HEK293 (cell line): Measurements from ENCODE around the gene ZFYVE28.

Experiments used
- BCL11A ChIP-seq: fragments of 450-650 bp; formaldehyde crosslinking; IDR thresholded peaks from 2 replicates; pipeline ENCODE4 v1.5.1; 2016; ENCODE audit warnings: low read depth, missing biosample characterization, missing genetic modification characterization
- BCL11B ChIP-seq: fragments of 450-650 bp; formaldehyde crosslinking; IDR thresholded peaks from 2 replicates; pipeline ENCODE4 v1.5.1; 2016; ENCODE audit warnings: low read depth, missing biosample characterization, missing genetic modification characterization
- BCL6B ChIP-seq: fragments of 450-650 bp; formaldehyde crosslinking; IDR thresholded peaks from 2 replicates; pipeline ENCODE4 v1.5.1; 2017; ENCODE audit warnings: missing biosample characterization, missing genetic modification characterization
- HOXD13 ChIP-seq: sonication (generic); formaldehyde crosslinking; IDR thresholded peaks from 2 replicates; pipeline ENCODE4 v1.8.0; 2022; ENCODE audit warnings: missing genetic modification reagents, borderline replicate concordance
- INSM2 ChIP-seq: fragments of 450-650 bp; formaldehyde crosslinking; IDR thresholded peaks from 2 replicates; pipeline ENCODE4 v1.5.1; 2016; ENCODE audit warnings: missing biosample characterization, missing genetic modification characterization
- KLF7 ChIP-seq: fragments of 450-650 bp; formaldehyde crosslinking; IDR thresholded peaks from 2 replicates; pipeline ENCODE4 v1.5.1; 2016; ENCODE audit warnings: missing biosample characterization, missing genetic modification characterization, borderline replicate concordance
- MEIS1 ChIP-seq: sonication (generic); formaldehyde crosslinking; IDR thresholded peaks from 2 replicates; pipeline ENCODE4 v1.8.1; 2022; ENCODE audit warnings: missing genetic modification reagents, mild to moderate bottlenecking, borderline replicate concordance
- OVOL3 ChIP-seq: fragments of 450-650 bp; formaldehyde crosslinking; IDR thresholded peaks from 2 replicates; pipeline ENCODE4 v1.5.1; 2016; ENCODE audit warnings: missing biosample characterization, missing genetic modification characterization
- PATZ1 ChIP-seq: fragments of 450-650 bp; formaldehyde crosslinking; IDR thresholded peaks from 2 replicates; pipeline ENCODE4 v1.5.1; 2016; ENCODE audit warnings: missing biosample characterization, missing genetic modification characterization
- SP2 ChIP-seq: fragments of 450-650 bp; formaldehyde crosslinking; IDR thresholded peaks from 2 replicates; pipeline ENCODE4 v1.5.1; 2016; ENCODE audit warnings: missing biosample characterization, missing genetic modification characterization
- WT1 ChIP-seq: fragments of 450-650 bp; formaldehyde crosslinking; IDR thresholded peaks from 2 replicates; pipeline ENCODE4 v1.5.1; 2016; ENCODE audit warnings: missing biosample characterization, missing genetic modification characterization
- ZBTB10 ChIP-seq: fragments of 450-650 bp; formaldehyde crosslinking; IDR thresholded peaks from 2 replicates; pipeline ENCODE4 v1.5.1; 2016; ENCODE audit warnings: missing biosample characterization, missing genetic modification characterization
- ZBTB48 ChIP-seq: fragments of 450-650 bp; formaldehyde crosslinking; IDR thresholded peaks from 2 replicates; pipeline ENCODE4 v1.5.1; 2016; ENCODE audit warnings: missing biosample characterization, missing genetic modification characterization
- ZBTB49 ChIP-seq: fragments of 450-650 bp; formaldehyde crosslinking; IDR thresholded peaks from 2 replicates; pipeline ENCODE4 v1.5.1; 2016; ENCODE audit warnings: missing biosample characterization, missing genetic modification characterization, low read depth
- ZNF140 ChIP-seq: fragments of 450-650 bp; formaldehyde crosslinking; IDR thresholded peaks from 2 replicates; pipeline ENCODE4 v1.5.1; 2016; ENCODE audit warnings: missing biosample characterization, missing genetic modification characterization
- ZNF157 ChIP-seq: fragments of 450-650 bp; formaldehyde crosslinking; IDR thresholded peaks from 2 replicates; pipeline ENCODE4 v1.5.1; 2016; ENCODE audit warnings: missing biosample characterization, missing genetic modification characterization
- ZNF169 ChIP-seq: fragments of 450-650 bp; formaldehyde crosslinking; IDR thresholded peaks from 2 replicates; pipeline ENCODE4 v1.5.1; 2016; ENCODE audit warnings: missing biosample characterization, missing genetic modification characterization
- ZNF202 ChIP-seq: fragments of 450-650 bp; formaldehyde crosslinking; IDR thresholded peaks from 2 replicates; pipeline ENCODE4 v1.5.1; 2016; ENCODE audit warnings: missing biosample characterization, missing genetic modification characterization, borderline replicate concordance
- ZNF335 ChIP-seq: fragments of 450-650 bp; formaldehyde crosslinking; conservative IDR thresholded peaks from 2 replicates; pipeline ENCODE4 v1.5.1; 2016; ENCODE audit warnings: missing biosample characterization, missing genetic modification characterization
- ZNF366 ChIP-seq: fragments of 450-650 bp; formaldehyde crosslinking; conservative IDR thresholded peaks from 2 replicates; pipeline ENCODE4 v1.5.1; 2016; ENCODE audit warnings: missing biosample characterization, missing genetic modification characterization
- ZNF37A ChIP-seq: fragments of 450-650 bp; IDR thresholded peaks from 2 replicates; pipeline ENCODE4 v1.5.1; 2018; ENCODE audit warnings: missing biosample characterization, missing genetic modification characterization
- ZNF404 ChIP-seq: fragments of 450-650 bp; formaldehyde crosslinking; IDR thresholded peaks from 2 replicates; pipeline ENCODE4 v1.5.1; 2017; ENCODE audit warnings: missing biosample characterization, missing genetic modification characterization
- ZNF473 ChIP-seq: fragments of 450-650 bp; formaldehyde crosslinking; IDR thresholded peaks from 2 replicates; pipeline ENCODE4 v1.5.1; 2017; ENCODE audit warnings: missing biosample characterization, missing genetic modification characterization
- ZNF501 ChIP-seq: fragments of 450-650 bp; formaldehyde crosslinking; IDR thresholded peaks from 2 replicates; pipeline ENCODE4 v1.5.1; 2016; ENCODE audit warnings: missing biosample characterization, missing genetic modification characterization
- ZNF654 ChIP-seq: fragments of 450-650 bp; formaldehyde crosslinking; IDR thresholded peaks from 2 replicates; pipeline ENCODE4 v1.5.1; 2016; ENCODE audit warnings: low read depth, missing biosample characterization, missing genetic modification characterization
- ZNF704 ChIP-seq: fragments of 450-650 bp; formaldehyde crosslinking; IDR thresholded peaks from 2 replicates; pipeline ENCODE4 v1.5.1; 2016; ENCODE audit warnings: missing biosample characterization, missing genetic modification characterization
- ZNF747 ChIP-seq: fragments of 450-650 bp; formaldehyde crosslinking; IDR thresholded peaks from 2 replicates; pipeline ENCODE4 v1.5.1; 2016; ENCODE audit warnings: missing biosample characterization, missing genetic modification characterization
- ZNF777 ChIP-seq: fragments of 450-650 bp; formaldehyde crosslinking; IDR thresholded peaks from 2 replicates; pipeline ENCODE4 v1.5.1; 2017; ENCODE audit warnings: missing biosample characterization, missing genetic modification characterization, borderline replicate concordance

The ZFYVE28 gene

GRCh38 chr4:2417765-2418649 lies at the start of gene ZFYVE28 (continued):
- TF ChIP-seq ZNF335, result peak; percentile 26
- TF ChIP-seq ZNF501 (tag by site-specific recombination), result no peak
- TF ChIP-seq KLF7 (tag by site-specific recombination), result no peak
- TF ChIP-seq ZNF473 (tag by site-specific recombination), result no peak
- TF ChIP-seq MEIS1 (CRISPR knock-in tag), result no peak
- TF ChIP-seq ZNF366, result peak; percentile 43; the same call in 1 of the 2 replicates
- TF ChIP-seq BCL11B (tag by site-specific recombination), result no peak
- TF ChIP-seq ZNF157 (tag by site-specific recombination), result no peak
- TF ChIP-seq BCL11A (tag by site-specific recombination), result no peak; the same call in 1 of the 2 replicates
- no peak for TF ChIP-seq ZNF654
- TF ChIP-seq WT1 (tag by site-specific recombination), result no peak
- TF ChIP-seq ZBTB49, result no peak
- no peak for TF ChIP-seq ZNF169 (tag by site-specific recombination)
- TF ChIP-seq HOXD13 (CRISPR knock-in tag), result no peak
- TF ChIP-seq ZNF140 (tag by site-specific recombination), result no peak
- 0 out of 2 replicates have a peak, but pooled peaks have one; percentile 26 for TF ChIP-seq ZBTB48 (tag by site-specific recombination)
- no peak for TF ChIP-seq ZNF404 (tag by site-specific recombination)
- no peak for TF ChIP-seq ZNF777 (tag by site-specific recombination)
- no peak for TF ChIP-seq BCL6B (tag by site-specific recombination)
- TF ChIP-seq ZNF704 (tag by site-specific recombination), result no peak
- TF ChIP-seq ZNF747, result no peak
- TF ChIP-seq ZNF202 (tag by site-specific recombination), result no peak
- TF ChIP-seq SP2 (tag by site-specific recombination), result 0 out of 2 replicates have a peak, but pooled peaks have one; percentile 40
- TF ChIP-seq PATZ1 (tag by site-specific recombination), result no peak
- TF ChIP-seq INSM2 (tag by site-specific recombination), result no peak
- no peak for TF ChIP-seq ZBTB10 (tag by site-specific recombination)
- TF ChIP-seq ZNF37A (tag by site-specific recombination), result no peak
- TF ChIP-seq OVOL3, result no peak
